Measurements from ENCODE around the gene ABCG5. TPM values are rescaled to one million over a fixed set of nuclear protein-coding genes. Genes with fewer than 3 reads are reported as not detected.

The ABCG5 gene
- total RNA-seq, 1 donor from 2014 or later: not detected

DNA sequence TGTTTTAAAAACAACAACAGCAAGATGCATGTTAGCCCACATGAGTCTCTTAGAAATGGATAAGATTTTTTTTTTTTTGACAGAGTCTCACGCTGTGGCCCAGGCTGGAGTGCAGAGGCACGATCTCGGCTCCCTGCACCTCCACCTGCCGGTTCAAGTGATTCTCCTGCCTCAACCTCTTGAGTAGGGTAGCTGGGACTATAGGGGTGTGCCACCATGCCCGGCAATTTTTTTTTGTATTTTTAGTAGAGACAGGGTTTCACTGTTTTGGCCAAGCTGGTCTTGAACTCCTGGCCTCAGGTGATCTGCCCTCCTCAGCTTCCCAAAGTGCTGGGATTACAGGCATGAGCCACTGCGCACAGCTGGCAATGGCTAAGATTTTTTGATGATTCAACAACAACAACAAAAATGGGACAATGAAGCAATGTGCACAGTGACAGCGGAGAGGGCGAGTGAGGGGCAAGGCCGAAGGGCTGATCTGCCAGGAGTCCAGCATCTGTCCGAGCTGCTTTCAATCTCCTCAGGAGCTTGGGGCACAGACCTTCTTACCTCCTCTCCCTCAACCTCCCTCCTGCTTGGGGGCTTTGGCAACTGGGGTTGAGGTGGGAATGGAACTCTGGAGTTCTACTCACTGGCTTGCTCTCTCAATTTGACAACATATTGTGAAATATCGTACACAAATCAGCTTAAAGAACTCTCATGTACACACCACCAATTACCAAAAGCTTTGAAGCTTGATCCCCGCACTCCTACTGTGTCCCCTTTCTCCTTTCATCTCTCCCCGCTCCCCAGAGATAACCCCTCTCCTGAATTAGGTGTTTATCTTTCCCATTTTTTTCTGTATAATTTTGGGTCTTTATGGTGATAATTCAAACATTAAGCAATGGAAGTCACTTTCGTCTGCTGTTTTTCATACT is 3.6 kb upstream of the ABCG5 start:
- no peak for DNase-seq

DNA sequence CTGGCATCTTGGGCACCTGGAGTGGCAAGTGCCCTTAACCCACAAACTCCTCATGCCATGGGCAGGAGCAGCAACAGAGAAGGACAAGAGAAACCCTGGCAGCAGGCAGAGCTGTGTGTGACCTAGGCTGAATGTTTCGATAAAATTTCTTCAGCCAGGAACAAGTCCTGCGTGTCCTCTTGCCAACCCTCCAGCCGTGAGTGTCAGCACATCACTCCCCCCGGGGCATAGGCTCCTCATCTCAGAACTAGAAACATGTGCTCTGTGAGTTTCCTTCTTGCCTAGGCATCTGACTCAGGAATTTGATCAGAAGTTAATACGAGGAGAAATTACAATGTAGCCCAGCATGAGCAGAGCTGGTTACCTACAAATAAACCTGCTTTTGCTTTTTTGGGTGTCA is 2.3 kb upstream of the ABCG5 start:
- no peak for DNase-seq

DNA sequence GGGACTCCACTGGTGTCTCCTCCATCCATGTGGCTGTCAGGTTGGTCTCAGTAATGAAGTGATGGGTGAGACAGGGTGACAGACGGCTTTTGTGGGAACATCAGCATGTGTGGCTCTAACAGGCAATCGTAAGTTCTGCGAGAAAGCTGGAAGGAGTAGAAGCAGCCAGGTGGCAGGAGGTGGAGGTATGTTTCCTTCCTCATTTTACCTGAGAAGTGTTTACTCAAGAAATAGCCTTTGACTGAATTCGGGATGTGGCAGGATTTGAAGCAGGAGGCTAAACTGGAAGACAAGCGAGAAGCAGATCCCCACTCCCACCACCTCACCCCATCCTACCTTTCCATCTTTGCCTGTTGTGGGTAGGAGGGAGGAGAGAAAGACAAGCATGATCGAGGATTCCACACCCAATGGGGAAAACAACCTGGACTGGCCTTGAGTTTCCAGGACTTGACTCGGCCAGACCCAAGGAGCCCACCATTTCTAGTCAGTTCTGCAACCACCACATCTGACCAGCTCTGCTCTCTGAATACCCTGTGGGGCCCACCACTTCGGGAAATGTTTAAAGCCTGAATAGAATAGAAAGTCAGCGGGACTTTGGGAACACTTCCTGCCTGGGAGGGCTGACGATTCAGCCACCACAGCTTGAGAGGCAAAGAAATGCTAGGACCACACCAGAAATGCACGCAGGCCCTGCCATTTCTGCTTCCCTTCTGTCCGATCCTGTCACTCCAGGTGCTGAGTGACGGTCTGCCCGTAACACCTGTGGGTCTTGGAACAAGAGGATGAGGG is 1.3 kb upstream of the ABCG5 start:
- no peak for DNase-seq

GRCh38 chr2:43837831-43838559 is 644 bp downstream of the ABCG5 start:
- DNase-seq: no peak

GRCh38 chr2:43837033-43837432 is 1.6 kb downstream of the ABCG5 start:
- DNase-seq: no peak

DNA sequence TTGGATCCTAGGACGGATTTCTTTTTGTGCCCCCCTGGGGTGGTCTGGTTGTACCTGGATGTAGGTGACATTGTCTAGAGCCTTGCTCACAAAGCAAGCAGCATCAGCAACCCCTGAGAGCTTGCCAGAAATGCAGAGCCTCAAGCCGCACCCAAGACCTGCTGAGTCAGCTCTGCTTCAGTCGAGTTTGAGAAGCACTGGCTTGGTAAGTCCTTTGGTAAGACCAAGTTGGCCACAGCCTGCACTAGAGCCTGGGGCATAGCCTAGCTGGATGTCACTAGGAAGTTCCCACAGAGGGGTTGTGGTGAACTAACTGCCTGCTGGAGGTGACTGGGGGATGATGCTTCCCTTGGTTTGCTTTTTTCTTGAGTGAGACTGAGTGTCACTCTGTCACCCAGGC is 6.2 kb downstream of the ABCG5 start:
- DNase-seq: no peak

GRCh38 chr2:43831543-43832294 is 6.9 kb downstream of the ABCG5 start:
- peak; percentile 10 for DNase-seq

DNA sequence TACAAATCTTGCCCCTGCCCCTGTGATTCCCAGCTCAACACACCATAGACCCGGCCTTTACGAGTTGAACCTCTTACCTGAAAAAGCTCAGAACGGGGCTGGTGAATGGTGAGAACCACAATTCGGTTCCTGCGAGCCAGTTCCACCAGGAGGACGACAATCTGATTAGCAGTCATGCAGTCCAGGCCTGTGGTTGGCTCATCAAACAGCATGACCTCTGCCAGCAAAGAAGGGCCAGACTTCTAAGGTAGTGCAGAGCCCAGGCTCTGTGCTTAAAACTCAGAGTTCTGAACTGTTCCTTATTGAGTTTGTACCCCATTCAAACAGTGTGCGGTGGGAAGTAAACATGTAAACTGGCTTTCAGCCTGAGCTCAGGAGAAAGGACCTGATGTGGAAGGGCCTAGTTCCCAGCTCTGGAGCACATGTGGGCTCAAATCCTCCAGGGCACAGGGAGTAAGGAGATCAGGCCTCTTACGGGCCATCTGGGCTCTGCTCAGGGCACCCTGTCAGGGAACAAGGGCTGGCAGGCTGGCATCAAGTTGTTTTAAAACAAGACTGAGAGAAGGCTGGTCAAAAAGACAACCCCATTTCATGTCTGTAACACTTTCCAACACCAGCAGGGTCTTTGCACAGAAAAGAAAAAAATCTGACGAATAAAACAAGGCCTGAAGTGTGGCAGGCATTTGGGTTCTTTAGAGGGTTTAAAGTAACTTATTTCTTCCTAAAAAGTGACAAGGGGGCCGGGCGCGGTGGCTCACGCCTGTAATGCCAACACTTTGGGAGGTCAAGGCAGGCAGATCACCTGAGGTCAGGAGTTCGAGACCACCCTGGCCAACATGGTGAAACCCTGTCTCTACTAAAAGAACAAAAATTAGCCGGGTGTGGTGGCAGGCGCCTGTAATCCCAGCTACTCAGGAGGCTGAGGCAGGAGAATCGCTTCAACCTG is 12.1 kb downstream of the ABCG5 start:
- no peak for DNase-seq

DNA sequence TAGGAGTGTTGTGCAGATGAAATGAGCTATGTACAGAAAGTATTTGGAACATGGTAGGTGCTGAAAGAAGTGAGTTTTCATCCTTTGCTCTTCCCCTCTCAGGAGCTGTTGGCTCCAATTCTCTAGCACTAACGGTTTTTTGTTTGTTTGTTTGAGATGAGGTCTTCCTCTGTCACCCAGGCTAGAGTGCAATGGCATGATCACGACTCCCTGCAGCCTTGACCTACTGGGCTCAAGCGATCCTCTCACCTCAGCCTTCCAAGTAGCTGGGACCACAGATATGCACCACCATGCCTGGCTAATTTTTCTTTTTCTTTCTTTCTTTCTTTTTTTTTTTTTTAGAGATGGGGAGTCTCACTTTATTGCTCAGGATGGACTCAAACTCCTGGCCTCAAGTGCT is 12.8 kb downstream of the ABCG5 start:
- DNase-seq: no peak

DNA sequence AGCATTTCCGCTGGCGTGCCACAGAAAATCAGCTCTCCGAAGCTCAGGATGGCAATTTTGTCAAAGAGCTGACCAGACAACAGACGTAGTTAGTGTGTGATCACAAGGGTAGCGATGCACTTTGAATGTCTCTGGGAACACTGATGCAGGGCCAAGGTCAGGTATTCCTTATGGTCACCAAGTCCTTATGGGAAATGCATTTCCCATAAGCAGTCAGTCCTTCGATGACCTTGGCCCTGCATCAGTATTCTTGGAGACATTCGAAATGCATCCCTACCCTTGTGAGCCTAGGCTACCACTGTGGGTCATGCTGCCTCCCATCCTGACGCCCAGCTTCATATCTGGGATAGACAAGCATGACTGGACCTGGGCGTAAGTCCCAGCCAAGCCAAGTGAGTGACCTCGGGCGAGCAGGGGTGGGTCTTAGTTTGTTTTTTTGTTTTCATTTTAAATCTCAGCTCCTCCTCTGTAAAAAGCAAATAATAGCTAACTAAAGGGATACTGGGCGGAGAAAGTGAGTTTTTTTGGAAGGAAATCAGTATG is 13.6 kb downstream of the ABCG5 start:
- DNase-seq: no peak

DNA sequence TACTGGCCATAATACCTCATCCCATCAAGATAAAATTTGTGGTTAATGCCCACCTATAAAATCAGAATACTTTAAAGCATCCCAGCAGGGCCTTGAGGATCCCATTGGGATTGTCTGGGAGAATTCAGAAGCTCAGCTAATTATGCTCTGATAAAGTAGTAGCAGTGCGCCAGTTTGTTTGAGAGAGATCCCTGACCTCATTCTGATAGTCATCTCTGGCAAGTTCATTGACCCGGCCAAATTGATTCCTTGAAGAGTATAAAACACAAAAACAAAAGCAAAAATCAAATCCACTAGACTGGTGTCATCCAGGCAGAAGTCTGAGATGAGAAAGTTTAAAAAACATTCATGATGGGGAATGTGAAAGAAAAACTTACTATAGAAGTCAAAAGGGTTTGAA is 14.1 kb downstream of the ABCG5 start:
- no peak for DNase-seq

DNA sequence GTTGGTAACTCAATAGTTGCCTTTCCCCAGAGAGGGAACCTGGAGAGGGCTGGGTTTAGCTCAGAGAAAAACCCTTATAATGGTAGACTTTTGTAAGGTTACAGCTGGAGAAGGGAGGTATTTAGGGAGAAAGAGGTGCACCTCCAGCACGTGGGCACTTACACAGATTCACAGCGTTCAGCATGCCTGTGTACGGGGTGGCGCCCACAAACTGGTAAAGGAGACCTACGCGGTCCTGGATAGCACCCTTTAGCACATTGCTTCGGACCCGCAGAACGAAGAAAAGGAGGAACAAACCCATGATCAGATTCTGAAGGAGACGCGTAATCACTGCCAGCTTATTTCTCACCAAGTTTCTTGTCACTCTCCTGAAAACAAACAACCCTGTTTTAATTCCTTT is 14.9 kb downstream of the ABCG5 start:
- DNase-seq: no peak

DNA sequence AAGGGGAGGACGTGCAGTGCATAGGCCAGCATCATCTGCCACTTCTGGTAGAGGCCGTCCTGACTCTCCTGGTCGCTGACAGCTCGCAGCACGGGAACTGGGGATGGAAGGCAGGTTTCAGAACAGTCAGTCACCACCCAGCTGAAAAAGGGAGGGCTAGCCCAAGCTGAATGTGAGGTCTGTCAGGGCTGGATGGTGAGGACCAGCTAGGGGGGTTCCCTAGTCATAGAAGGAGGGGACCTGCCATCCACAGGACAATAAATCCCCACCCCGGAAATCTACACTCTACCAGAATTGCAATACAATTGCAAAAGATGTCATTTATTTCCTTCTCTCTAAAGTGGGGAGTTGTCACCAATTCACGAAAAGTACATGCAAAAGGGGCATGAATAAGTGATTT is 15.8 kb downstream of the ABCG5 start:
- DNase-seq: no peak

DNA sequence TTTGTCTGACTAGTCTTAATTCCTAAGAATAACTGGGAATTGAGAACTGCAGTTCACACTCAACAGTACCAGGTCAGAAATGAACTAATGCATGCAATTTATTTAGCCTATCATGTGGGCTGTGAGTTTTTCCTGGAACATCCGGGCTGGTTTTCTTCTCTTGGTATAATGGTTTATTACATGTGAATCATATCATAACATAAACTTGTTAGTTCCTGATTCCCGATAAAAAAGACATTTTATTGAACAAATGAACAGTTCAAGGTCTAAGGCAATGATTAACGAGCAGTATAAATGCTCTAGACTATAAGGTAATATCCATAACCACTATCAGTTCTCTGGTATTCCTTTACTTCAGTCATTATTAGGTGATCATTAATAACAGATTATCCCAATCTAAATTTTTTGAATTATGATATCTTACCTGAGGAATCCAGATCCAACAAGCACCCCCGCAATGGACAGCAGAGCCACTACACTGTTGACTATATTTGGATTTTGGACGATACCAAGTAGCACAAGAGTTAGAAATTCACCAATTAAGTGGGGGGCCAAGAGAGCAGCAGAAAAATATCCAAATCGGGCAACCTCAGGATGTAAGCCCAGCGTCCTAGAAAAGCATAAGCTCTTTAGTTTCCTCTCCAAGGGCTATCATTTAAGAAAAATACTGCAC is 19.0 kb downstream of the ABCG5 start:
- DNase-seq: no peak

GRCh38 chr2:43818761-43819160 is 19.9 kb downstream of the ABCG5 start:
- no peak for DNase-seq

DNA sequence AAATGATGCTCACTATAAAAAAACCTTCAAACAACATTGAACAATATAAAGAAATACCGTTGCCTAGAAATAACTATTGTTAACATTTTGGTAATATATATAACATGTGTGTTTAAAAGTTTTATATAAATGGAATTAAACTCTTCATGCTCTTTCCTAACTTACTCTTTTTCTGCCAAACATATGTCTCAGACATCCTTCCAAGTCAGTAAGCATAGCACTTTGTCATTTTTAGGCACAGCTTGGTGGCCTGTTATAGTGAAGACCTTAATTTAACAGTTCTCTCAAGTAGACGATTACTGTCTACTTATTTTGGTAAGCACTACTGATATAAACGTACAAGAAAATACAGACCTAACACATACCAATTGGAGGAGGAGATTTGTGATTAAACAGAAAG is 23.9 kb downstream of the ABCG5 start:
- DNase-seq: no peak

DNA sequence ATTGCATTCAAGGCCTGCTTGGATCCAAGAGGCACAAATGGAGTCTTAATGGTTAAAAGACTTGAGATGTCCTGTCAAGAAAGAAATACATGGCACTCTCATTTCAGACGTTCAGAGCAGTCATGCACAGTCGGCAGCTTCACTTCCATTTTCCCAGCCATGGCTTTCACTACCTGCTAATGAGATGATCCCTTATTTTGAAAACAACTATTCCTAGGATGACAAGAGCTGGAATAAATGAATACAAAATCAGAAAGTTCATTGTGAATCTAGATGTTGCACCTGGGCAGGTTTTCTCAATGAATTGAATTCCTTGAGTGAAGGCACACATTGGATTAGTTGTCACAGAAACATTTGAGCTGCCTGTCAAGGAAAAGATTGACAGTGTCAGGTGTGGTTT is 25.7 kb downstream of the ABCG5 start:
- DNase-seq: no peak

DNA sequence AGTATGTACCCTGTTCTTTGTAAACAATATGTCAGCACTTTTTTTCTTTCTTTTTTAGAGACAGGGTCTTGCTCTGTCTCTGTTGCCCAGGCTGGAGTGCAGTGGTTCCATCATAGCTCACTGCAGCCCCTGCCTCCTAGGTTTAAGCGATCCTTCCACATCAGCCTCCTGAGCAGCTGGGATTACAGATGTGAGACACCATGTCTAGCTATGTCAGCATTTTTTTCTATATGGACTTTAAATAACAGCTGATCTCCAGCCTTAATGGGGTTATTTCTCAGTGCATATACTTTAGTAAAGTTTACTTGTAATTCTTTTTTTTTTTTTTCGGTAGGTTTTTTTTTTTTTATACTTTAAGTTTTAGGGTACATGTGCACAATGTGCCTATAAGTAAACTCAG is 26.6 kb downstream of the ABCG5 start:
- DNase-seq: no peak

- no peak for DNase-seq
Measured at GRCh38 chr2:43810888-43811287, 27.8 kb downstream of the ABCG5 start.

GRCh38 chr2:43810452-43810851 is 28.2 kb downstream of the ABCG5 start:
- no peak for DNase-seq
